Stimulated activated CD8-positive, alpha-beta memory T cell treated with anti-CD3 and anti-CD28 coated beads, Interleukin-4, amount 100 ng/mL, for 4 hours (primary cell): Measurements from ENCODE around the gene ZC3H18.

ENCODE experiments used
- DNase-seq, 2 donors: peaks; one replicate each; pipeline ENCODE4 v3.0.0-alpha.2; 2020; ENCODE audit warnings: low read depth in 2 of 2, low spot score in 1 of 2

The ZC3H18 gene

GRCh38 chr16:88578446-88579313 is 8.5 kb downstream of the ZC3H18 start:
- DNase-seq: no peak

- DNase-seq: no peak
Measured at GRCh38 chr16:88580371-88580770, 10.2 kb downstream of the ZC3H18 start.

DNA sequence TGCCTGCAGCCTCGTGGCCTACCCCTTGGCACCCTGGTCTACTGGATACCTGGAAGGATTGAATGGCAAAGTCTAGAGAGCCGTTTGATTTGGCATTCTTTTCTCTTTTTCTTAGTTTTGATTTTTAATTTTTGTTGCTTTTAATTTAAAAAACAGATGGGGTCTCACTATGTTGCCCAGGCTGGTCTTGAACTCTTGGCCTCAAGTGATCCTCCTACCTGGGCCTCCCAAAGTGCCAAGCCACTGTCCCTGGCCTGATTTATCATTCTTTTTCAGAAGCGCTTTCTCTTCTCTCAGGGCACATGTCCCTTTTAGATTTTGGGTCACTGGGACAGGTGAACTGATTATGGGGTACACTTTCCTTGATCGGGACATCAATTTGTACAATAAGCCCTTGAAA is 10.8 kb downstream of the ZC3H18 start:
- DNase-seq: no peak

DNA sequence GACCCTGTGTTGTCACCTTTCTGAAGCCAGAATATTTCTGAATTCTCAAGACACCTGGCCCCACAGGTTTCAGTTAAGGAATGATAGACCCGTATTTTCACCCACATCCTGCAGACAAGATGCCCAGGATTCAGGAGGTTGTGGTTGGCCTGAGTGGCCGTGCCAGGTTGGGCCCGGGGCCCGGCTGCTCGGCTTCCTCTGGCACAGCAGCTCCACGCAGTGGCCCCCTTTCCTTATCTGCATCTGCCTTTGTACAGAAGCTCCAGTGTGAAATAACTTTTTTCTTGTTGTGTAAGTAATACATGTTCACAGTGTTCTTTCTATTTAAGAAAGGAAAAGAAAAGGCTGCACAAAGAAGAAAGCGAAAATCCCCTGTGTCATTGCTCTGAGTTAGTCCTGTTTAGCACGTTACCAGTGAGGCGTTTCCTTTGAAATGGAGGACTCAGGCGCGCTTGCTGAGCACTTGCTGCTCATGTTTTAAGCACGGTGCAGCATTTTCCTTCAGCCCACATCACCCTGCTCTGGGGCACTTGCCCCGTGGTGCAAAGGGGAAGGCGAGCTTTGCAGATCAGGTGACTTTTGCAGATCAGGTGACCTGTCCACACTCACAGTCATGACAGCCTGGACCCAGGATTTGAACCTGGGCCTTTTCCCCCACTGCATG is 12.8 kb downstream of the ZC3H18 start:
- DNase-seq: no peak

- no peak for DNase-seq
Measured at GRCh38 chr16:88584676-88585075, 14.5 kb downstream of the ZC3H18 start.

GRCh38 chr16:88585269-88585668 is 15.1 kb downstream of the ZC3H18 start:
- no peak for DNase-seq

DNA sequence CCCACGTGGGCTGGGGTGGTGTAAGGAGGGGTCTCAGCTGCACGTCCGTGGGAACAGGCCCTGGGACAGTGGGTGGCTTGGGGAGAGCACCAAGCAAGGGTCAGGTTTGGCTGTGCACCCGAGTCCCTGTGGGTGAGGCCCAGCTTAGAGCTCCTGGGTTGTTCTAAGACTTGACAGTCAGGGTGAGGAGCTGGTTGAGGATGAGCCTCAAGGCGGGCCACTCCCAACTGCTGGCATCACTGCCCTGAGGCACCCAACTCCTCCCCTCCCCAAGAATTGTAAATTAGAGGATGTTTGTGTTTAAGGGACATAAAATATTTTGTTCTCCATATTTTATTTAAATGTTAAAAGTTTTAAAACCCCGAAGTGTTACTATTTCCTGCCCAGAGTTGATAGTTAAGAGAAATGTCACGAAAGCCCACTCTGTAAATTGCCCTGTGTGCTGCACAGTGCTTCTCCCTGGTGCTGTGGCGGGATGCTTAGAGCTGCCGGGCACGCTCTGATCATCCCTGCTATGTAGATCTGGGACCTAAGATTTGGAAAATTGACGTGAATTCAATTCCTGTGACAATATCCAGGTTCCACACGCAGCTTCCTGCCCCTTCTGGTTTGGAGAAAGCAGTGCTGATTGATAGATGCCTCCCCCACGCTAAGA is 15.9 kb downstream of the ZC3H18 start:
- DNase-seq: no peak

- DNase-seq: no peak
Measured at GRCh38 chr16:88588148-88588547, 17.9 kb downstream of the ZC3H18 start.

GRCh38 chr16:88588754-88589153 is 18.6 kb downstream of the ZC3H18 start:
- DNase-seq: no peak

GRCh38 chr16:88589441-88589840 is 19.2 kb downstream of the ZC3H18 start:
- no peak for DNase-seq

GRCh38 chr16:88591577-88592021 is 21.4 kb downstream of the ZC3H18 start:
- DNase-seq: peak in 1 of 2 donors; percentile 8

DNA sequence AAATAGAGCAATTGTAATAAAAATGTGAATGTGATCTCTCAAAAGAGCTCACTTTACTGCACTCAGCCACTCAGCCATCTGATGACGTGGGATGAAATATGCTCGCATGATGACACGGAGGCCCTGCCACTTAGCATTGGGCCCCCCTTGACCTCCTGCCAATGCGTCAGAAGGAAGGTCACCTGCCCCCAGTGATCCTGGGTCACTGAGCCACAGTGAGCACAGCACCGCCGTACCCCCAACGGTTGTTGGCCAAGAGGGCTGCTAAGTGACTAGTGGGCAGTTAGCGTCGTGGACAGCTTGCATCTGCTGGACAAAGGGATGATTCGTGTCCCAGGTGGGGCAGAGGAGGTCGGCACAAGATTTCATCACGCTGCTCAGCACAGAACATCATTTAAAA is 22.9 kb downstream of the ZC3H18 start:
- no peak for DNase-seq

- DNase-seq: no peak
Measured at GRCh38 chr16:88593489-88593888, 23.3 kb downstream of the ZC3H18 start.

DNA sequence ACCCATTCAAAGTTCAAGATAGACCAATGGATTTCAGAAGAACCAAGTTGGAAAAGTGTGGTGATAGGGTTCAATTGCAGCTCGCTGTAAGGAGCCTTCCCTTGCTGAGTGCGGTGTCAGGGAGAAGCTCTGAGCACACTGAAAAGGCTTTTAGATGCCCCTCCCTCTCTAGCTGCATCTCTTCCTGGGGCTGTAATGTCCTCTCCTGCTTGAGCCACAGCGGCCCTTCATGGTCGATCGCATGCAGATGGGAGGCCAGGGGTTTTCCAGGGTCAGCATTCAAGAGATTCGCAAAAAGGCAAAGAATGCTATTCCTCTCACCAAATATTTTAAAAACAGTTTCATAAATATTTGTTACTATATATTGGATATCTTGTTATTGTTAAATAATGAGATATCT is 23.7 kb downstream of the ZC3H18 start:
- no peak for DNase-seq

DNA sequence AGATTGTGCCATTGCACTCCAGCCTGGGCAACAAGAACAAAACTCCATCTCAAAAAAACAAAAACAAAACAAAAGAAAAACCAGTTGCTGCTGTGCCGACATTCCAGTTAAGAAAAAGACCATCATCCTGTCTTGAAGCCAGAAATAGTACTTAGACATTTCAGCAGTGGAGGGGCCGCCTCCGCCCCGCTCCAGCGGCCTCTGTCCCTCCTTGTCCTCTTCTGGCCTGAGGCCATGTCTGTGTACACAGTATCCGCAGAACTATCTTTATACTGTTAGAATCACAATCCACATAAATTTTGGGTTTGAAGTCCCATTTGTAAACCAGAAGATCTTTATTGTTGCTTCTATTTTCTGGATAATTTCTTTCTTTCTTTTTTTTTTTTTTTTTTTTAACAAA is 24.9 kb downstream of the ZC3H18 start:
- DNase-seq: no peak

- no peak for DNase-seq
Measured at GRCh38 chr16:88595921-88596320, 25.7 kb downstream of the ZC3H18 start.

DNA sequence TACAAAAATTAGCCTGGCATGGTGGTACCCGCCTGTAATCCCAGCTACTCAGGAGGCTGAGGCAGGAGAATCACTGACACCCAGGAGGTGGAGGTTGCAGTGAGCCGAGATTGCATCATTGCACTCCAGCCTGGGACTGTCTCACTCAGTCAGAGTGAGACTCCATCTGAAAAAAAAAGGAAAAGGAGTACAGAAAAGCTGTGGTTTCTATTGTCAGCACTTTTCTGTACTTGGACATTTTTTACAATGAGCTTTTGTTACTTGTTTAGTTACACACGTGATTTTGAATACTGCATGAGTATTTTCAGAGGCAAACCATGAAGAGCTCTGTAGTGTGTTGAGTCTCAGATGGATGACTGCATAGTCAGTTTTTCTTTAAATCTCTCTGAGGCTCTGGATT is 26.3 kb downstream of the ZC3H18 start:
- DNase-seq: no peak

DNA sequence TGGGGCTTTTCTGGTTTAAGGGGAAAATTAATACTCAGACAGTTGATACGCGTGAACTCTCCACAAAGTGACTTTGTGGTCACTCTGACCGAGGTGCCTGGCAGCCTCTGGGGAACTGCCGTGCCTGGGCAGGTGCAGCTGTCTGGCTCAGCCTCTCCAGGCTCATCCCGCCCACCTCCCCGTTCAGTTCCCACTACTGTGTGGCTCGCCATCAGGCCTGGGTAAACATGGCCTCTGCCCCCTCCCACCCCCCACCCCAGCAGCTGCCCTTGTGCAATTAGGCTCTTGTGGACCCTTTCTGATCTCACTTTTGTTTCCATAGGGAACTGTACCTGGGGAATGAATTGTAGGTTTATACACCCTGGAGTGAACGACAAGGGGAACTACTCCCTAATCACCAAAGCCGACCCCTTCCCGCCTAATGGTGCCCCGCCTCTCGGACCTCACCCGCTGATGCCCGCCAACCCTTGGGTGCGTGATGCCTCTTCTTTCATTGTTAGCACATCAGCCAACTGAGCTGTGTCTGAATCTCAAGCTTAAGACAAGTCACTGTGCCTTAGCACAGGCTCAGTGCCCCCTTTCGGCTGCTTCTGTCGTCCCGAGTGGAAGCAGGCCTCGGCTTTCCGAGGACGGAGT is 27.8 kb downstream of the ZC3H18 start:
- no peak for DNase-seq

GRCh38 chr16:88599092-88599733 is 29.0 kb downstream of the ZC3H18 start:
- DNase-seq: no peak

- no peak for DNase-seq
Measured at GRCh38 chr16:88599825-88600538, 29.8 kb downstream of the ZC3H18 start.

DNA sequence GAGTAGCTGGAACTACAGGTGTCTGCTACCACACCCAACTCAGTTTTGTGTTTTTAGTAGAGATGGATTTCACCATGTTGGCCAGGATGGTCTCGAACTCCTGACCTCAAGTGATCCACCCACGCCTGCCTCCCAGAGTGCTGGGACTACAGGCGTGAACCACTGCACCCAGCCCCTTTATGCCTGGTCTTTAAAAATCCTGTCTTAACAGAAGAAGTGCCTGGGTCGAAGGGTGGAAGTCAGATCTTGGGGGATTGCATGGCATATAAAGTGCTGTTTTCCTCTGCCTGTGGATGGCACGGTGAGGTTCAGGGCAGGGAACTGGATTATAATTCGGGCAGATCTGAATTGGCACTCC is 30.3 kb downstream of the ZC3H18 start:
- DNase-seq: no peak
